SH-SY5Y (cell line): Measurements from ENCODE around the gene TMEM132C.

Source experiments
- GATA2 ChIP-seq: IDR thresholded peaks from 2 replicates; pipeline ENCODE4 v1.6.1; 2011; ENCODE audit warnings: mild to moderate bottlenecking, low read depth, low read length
- GATA3 ChIP-seq: IDR thresholded peaks from 2 replicates; pipeline ENCODE4 v1.6.1; 2011; ENCODE audit warnings: low read depth, mild to moderate bottlenecking, low read length, moderate library complexity

DNA sequence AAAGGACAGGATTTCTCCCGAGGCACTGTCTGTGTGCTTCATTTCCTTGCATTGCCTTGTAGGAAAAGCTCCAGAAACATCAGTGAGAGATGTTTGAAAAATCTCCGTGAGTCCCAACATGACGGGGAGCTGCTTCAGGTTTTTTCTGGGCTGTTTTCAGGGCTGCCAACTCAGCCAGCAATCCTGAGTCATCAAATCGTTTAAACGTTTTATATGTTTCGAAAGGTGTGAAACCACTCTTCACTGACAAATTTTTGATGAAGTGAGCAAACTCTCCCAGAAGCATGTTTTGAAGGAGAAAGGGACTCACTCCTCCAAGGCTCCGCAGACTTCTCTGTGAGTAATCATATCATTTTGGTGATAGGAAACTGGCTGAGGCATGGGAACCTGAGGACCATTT is 240.5 kb downstream of the TMEM132C start:
- TF ChIP-seq GATA2 (no peak), GATA3 (no peak)
